RKO (cell line): Measurements from ENCODE around the gene CCNJL.

Experiments
- DNase-seq: peaks from one replicate; pipeline ENCODE4 v3.0.0-alpha.2; 2016; ENCODE audit warnings: low spot score

The CCNJL gene

DNA sequence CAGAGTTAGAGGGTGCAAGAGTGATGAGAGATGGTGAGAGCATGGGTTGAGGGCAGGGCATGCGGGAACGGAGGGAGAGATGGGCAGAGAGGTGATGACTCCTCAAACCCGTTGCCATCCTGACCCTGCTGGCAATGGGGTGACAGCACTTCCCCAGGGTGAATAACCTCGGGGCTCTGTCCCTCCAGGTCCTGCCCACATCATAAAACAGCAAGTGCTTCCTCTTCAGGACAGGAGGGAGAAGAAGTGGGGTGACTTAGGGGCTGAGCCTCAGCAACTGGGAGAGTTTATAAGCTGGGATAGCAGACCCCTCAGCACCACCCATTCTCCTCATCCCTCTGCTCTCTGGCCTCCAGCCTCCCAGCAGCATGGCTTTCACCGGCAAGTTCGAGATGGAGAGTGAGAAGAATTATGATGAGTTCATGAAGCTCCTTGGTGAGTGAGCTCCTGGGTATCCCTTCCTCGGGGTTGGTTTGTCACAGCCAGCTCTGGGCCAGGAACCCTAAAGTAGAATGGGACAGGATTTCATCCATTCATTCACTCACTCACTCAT, 83.1 kb downstream of the CCNJL start, which contains the start of gene FABP6:
Gene FABP6, plus strand, starts transcription at position 317 of the 553 bp plus-strand sequence. Its CDS starts 52 bp downstream, at position 369.
- DNase-seq: no peak

DNA sequence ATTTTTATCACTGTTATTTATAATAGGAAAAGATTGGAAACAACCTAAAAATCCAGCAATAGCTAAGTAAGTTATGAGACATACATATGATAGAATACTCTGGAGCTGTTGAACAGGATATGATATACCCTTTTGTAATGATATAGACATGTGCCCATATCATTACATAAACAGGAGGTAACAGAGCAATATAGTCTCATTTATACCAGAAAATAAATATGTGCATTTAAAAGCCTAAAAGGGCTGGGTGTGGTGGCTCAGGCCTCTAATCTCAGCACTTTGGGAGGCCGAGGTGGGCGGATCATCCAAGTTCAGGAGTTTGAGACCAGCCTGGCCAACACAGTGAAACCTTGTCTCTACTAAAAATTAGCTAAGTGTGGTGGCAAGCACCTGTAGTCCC, 85.4 kb downstream of the CCNJL start:
- DNase-seq: no peak

DNA sequence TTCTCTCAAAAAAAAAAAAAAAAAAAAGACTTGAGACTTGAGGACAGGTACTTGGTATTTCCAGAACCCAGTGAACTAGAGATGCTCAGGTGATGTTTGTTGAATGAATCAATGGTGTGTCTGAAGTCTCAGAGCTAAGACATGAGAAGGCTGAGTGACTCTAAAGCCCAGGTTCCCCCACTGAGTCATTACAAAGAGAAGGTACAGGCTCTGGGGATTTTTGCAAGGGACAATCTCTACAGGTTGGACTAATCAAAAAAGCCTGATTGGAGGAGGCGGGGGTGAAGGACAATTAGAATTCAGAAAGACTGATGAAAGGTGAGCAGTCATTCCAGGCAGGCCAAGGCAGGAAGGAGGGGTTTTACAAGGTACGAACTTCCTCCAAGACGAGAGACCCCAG, 91.3 kb downstream of the CCNJL start:
- no peak for DNase-seq

DNA sequence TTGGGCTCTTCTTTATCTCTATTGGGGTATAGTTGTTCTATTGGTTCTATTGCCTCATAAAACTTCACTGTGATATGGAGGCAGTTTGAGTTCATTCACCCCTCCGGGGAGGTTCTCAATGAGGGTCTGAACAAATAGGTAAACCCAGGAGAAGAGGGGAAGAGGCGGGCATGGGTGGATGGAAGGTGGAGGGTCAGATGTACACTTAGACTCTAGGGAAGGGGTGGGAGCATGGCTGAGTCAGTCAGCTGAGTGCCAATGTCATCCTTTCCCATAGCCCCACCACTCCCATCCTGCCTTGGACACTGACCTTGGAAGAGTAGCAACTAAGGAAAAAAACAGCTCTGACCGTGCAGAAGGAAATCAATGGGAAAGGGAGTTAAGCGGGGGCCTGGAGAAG, 93.0 kb downstream of the CCNJL start:
- DNase-seq: no peak

DNA sequence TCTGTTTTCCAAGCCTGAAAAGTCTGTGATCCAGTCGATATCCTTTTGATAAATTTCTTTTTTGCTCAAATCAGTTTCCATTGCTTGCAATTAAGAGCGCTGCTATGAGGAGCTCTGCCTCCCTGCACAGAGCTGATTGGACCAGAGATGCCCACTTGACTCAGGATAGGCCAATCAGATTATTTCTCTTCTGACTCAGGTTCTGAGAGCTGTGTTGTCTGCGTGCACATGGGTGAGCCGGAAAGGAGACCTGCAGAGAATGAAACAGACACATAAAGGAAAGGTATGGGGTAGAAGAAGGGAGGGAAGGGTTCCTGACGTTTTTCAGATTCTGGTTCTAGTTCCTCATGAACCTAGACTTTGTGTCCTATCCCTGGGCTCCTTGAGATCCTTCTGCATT, 98.8 kb downstream of the CCNJL start:
- peak; percentile 36 for DNase-seq

DNA sequence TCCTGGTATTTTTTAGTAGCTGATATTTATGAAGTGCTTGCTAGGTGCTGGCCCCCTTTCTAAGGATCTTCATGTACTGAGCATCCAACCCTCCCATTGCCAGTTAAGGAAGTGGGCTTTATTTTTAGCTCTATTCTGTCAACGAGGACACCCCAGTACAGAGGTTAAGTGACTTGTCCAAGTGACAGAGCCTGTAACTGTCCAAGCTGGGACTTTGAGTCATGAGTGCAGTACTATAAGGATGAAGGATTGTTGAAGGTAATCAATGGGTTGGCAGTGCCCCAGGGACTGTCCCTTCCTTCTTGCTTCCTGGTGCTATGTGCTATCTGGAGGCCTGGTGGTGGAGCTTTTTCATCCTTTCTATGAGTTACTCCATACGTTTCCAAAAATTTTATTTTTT, 101.0 kb downstream of the CCNJL start:
- no peak for DNase-seq

DNA sequence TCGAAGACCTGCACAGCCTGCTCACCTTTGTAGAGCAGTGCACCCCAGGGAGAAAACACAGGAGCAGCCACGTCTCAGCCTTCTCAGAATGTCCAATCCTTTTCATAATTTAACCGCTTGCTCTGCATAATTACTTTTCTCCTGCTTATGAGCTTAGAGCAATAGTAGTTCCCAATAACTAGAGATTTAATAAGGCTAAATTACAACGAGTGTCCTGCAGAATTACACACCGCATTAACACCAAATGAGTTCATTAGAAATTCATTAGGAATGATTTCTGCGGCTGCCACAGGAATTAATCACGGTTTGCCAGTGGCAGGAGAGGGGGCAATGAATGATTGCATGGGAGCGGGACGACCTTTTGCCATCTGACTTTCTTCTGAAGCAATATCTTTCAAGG, 101.8 kb downstream of the CCNJL start:
- no peak for DNase-seq

DNA sequence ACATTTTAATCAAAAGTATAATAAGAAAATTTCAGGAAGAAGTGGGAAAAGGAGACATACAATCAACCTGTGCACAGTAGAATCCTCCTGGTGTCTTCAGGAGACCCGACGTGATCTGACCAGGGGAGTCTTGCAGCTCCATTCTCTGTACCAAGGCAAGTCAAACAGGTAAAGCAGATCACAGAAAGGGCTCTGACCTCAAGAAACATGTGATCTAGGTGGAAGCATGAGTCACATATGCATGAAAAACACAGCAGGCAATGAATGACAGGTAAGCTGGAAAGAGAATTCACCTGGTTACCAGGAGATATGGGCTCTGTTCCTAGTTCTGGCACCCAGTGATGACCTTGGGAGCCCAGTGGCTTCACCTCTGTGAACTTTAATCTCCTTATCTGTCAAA, 102.4 kb downstream of the CCNJL start:
- no peak for DNase-seq

DNA sequence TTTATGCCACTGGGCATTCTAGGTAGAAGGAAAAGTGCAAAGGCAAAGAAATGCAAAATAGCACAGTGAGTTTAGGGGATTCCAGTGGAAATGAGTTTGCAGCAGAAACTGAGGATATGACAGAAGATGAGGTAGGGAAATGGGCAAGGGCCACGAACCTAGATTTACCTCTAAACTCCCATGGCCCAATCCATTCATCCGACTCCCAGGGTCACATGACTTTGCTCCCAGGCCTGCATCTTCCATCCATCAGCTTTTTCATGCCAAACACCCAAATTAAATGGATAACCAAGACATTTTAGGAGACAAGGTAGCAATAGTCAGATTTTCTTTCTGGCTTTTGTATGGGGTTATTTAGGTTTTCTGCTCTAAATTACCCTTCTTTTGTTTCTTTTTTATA, 105.3 kb downstream of the CCNJL start:
- DNase-seq: no peak
